GM10266 (cell line): Measurements from ENCODE around the gene FRAS1.
"Not testable (repeated sequence)": the region's sequence is repeated elsewhere in the genome, so short reads cannot be mapped to it uniquely, and the experiment has no call there.

Experiments used
- DNase-seq: peaks from one replicate; pipeline ENCODE4 v3.0.0; 2012; ENCODE audit errors: extremely low spot score
- CTCF ChIP-seq: IDR thresholded peaks from 2 replicates; pipeline ENCODE4 v1.5.1; 2012; ENCODE audit warnings: mild to moderate bottlenecking, low read depth; ENCODE audit not compliant: control insufficient read depth, insufficient read depth; ENCODE audit errors: missing control alignments

The FRAS1 gene

GRCh38 chr4:78323439-78323838, 266.3 kb downstream of the FRAS1 start:
- TF ChIP-seq CTCF = no peak
- no peak for DNase-seq

- DNase-seq = no peak
- TF ChIP-seq CTCF = no peak
These were observed 267.5 kb downstream of the FRAS1 start for GRCh38 chr4:78324625-78325024.

GRCh38 chr4:78325271-78326157, 268.4 kb downstream of the FRAS1 start:
- no peak for DNase-seq
- TF ChIP-seq CTCF = no peak

GRCh38 chr4:78328591-78328990, 271.5 kb downstream of the FRAS1 start:
- not testable (repeated sequence) for DNase-seq

- no peak for TF ChIP-seq CTCF
- DNase-seq = no peak
These were observed 274.1 kb downstream of the FRAS1 start for GRCh38 chr4:78331186-78331585.

GRCh38 chr4:78331965-78332364, 274.8 kb downstream of the FRAS1 start:
- no peak for TF ChIP-seq CTCF
- DNase-seq = no peak

GRCh38 chr4:78332976-78333375, 275.9 kb downstream of the FRAS1 start:
- DNase-seq = no peak
- TF ChIP-seq CTCF = no peak
